Fibroblast of skin of back (primary cell): ENCODE measurements around the gene RPP25L.

ENCODE experiments used
- DNase-seq: peaks from one replicate; pipeline ENCODE4 v3.0.0-alpha.2; 2013

RPP25L gene

GRCh38 chr9:34584970-34585369, 26.9 kb downstream of the RPP25L start:
- DNase-seq, result no peak

DNA sequence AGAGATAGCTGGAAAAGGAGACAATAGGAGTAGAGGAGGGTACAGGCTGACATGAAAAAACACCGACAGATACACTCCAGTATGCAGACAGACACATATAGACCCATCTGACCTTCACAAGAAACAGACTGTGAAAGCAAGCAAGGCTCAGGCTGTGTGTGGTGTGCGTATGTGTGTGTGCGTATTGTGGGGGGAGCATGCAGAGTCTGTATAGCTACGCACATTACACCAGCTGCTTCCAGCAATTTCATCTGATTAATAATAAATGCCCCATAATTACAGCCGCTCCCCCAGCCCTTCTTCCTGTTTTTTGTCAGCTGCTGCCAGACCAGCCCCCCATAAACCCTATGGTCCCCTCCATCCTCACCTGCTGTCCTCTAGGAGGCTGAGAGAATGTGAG, 29.1 kb downstream of the RPP25L start:
- DNase-seq, result no peak

DNA sequence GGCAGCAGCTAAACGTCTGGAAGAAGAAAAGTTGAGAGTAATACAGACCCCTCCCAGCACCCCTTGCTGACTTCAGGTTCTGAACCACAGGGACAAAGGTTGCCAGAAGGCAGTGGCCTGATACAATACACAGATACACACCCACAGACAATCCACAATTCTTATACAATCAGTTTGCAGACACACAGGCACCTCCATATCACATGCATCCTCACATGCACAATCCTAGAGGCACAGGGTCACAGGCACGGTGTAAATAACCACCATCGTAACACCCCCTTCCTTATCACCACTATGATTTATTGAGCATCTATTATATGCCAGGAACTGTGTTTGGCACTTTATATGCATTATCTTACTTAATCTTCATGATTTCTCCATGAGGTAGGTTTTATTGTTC, 30.6 kb downstream of the RPP25L start:
- DNase-seq, result no peak

- DNase-seq, result no peak
Observed at GRCh38 chr9:34580358-34580757, 31.5 kb downstream of the RPP25L start.

DNA sequence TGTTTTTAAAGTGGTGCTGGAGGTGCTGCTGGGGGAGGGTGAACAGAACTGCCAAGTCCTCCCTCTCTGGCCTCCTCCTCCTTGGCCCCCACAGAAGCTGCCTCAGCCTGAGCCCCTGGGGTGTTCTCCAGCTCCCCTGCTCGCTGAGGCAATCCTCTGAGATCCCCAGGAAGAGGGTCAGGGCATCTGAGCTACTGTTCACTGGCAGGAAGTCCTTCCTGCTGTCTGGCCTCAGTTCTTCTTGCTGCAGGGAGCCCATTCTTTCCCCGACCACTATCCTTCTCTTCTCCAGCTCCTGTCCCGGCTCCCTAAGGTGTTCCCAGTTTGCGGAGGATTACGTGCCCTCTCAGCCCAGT, 32.1 kb downstream of the RPP25L start:
- DNase-seq, result no peak

DNA sequence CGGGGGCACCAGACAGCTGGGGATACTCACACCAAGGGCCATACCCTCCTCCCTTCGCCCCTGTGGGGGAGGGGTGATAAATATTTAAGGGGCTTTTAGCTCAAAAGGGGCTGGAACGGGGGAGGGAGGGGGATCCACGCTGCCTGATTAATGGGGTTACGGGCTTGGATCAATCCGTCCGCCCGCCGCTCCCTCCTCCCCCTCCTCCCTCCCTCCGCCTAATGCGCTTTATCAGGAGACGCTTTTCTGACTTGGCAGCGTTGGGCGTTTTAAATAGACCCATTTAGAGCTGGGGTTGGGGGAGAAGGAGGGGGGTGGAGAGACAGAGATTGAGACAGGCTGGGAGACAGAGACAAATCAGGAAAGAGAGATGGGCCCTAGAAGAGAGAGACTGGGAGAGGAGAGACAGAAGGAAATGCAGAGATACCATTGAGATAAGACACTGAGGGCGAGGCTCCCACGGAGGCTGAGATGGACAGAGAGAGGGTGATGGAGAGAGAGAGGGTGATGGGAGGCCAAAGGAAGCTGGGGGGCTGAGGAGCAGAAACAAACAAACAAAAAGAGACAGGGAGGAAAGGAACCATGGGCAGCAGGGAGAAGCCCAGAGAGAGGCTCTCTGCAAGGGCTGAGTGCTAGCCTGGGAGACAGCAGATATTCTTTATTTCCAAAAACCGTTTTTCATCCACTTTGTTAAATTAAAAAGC, 32.6 kb downstream of the RPP25L start:
- DNase-seq, result no peak

GRCh38 chr9:34578241-34579103, 33.4 kb downstream of the RPP25L start:
- DNase-seq, result peak; percentile 71

- DNase-seq, result no peak
Observed at GRCh38 chr9:34577400-34578240, 34.3 kb downstream of the RPP25L start.

GRCh38 chr9:34576597-34577399, 35.1 kb downstream of the RPP25L start:
- no peak for DNase-seq

- no peak for DNase-seq
Observed at GRCh38 chr9:34575862-34576596, 35.9 kb downstream of the RPP25L start.

GRCh38 chr9:34575241-34575640, 36.7 kb downstream of the RPP25L start:
- no peak for DNase-seq

GRCh38 chr9:34574571-34574970, 37.3 kb downstream of the RPP25L start:
- no peak for DNase-seq

DNA sequence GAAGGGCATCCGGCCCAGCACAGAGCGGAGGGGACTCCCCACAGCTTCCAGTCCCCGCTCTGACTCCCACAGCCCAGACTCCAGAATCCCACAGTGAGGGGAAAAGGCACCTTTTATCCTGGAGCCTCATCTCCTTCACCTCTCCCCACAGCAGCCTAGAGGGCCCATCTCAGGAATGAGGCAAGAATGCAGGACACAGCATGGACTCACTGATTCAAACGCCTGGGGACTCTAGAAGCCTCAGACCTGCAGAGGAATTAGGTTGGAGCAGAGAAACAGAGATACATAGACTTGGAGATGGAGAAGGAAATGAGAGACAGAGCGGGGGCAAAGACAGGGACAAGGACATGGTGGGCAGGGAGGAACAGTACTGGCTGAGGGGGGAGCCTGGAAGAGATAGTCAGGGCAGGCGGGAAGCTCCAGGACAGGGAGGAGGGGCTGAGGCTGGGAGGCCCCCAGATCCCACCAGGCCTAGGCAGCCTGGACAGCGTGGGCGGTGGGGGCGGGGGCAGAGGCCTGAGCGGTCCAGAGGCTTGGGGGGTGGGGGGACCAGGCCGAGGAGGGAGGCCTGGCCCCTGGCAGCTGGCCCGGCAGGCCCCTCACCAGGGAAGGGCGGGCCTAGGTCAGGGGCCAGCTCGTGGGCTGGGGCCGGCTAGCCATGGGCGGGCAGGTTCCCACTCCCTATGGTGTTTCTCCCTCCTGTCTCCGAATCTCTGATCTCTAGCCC, 38.1 kb downstream of the RPP25L start:
- no peak for DNase-seq

DNA sequence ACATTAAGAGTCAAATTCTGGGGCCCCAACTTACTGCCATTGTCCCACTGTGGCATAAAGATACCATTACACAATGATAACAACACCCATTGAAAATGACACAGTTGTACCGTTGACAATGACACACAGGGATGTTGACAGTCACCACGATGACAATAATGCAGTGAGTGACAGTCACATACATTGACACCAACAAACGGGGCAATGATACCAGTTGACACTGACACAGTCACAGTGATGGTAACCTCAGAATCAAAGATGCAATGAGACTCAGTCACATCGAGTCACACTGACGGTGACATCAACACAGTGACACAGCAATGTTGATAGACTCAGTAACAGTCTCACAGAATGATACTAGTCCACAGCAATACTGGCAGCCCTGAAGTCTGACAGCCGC, 39.3 kb downstream of the RPP25L start:
- DNase-seq, result no peak

DNA sequence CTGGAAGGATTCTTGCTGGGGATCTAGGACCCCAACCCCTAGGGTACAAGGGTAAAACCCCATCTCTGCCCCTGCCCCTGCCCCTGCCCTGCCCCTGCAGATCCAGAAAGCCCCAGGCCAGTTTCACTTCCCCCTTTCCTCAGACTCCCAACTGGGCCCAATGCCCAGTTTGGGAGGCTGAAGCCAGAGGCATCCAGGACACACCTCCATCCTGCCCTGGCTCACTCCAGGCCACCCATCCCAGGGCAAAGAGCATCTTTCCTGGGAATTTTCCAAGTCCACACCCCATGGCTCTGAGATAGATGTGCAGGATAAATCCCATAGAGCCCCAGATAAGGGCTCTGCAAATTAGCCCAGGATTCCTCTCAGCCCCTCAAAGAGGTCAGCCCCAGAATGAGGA, 39.8 kb downstream of the RPP25L start:
- DNase-seq, result no peak

- DNase-seq, result no peak
Observed at GRCh38 chr9:34571481-34571810, 40.5 kb downstream of the RPP25L start.

- DNase-seq, result no peak
Observed at GRCh38 chr9:34570809-34571480, 41.0 kb downstream of the RPP25L start.

DNA sequence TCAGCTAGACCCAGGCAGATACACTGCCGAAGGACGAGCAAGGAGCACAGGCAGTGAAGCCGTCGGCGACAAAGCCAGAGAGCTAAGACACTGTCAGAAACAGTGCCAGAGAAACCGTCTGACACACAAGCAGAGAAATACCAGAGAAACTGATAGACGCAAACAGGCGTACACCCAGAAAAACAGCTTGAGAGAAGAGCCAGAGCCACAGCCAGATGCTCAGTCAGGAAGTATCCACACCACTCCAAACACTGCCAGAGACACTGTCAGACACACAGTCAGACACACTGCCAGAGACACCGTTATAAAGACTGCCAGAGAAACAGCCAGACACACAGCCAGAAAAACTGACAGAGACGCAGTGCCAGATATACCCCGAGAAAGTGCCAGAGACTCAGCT, 41.5 kb downstream of the RPP25L start:
- DNase-seq, result no peak

- no peak for DNase-seq
Observed at GRCh38 chr9:34568774-34569173, 43.1 kb downstream of the RPP25L start.

DNA sequence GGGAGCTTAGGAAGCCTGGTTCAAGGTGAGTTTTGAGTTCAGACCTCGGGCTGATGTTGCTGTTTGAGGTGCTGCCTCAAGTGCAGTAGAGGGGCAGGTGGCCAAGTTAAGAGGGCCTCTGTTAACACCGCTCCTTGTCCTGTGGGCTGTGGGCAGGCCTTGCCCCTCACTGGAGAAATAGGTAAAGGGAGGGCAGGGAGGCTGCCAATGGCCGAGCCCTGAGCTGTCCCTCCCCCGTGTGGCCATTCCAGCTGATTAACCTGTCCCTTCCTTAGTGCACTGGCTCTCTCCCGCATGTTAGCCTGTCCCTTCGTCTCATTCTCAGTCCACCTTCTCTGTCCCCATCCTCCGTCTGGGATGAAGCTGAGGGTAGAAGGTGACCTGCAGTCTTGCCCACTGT, 43.8 kb downstream of the RPP25L start:
- no peak for DNase-seq

GRCh38 chr9:34566972-34567371, 44.9 kb downstream of the RPP25L start:
- no peak for DNase-seq
